Tibial nerve (tissue), 4 donors: Measurements from ENCODE around the gene MYCN.

ENCODE experiments used
- EP300 ChIP-seq, 2 donors: sonication (generic); formaldehyde crosslinking; IDR thresholded peaks; one replicate each; pipeline ENCODE4 v1.6.1; 2017; ENCODE audit warnings: antibody characterized with exemption in 2 of 2, mild to moderate bottlenecking in 1 of 2
- POLR2A ChIP-seq, 2 donors: fragments of 450-650 bp; IDR thresholded peaks; one replicate each; pipeline ENCODE4 v1.6.1; 2017; ENCODE audit warnings: antibody characterized with exemption in 2 of 2, mild to moderate bottlenecking in 2 of 2, moderate library complexity in 2 of 2
- TF ChIP-seq, protein P1 (sequence below), 5 experiments: fragments of 200-600 bp in 3 of 5; fragments of 450-650 bp in 2 of 5; sonication (generic) in 3 of 5; IDR thresholded peaks; one replicate each; pipeline ENCODE4 v1.5.1; 2016 to 2019; ENCODE audit warnings: antibody characterized with exemption in 5 of 5, mild to moderate bottlenecking in 3 of 5, moderate library complexity in 2 of 5

DNA sequence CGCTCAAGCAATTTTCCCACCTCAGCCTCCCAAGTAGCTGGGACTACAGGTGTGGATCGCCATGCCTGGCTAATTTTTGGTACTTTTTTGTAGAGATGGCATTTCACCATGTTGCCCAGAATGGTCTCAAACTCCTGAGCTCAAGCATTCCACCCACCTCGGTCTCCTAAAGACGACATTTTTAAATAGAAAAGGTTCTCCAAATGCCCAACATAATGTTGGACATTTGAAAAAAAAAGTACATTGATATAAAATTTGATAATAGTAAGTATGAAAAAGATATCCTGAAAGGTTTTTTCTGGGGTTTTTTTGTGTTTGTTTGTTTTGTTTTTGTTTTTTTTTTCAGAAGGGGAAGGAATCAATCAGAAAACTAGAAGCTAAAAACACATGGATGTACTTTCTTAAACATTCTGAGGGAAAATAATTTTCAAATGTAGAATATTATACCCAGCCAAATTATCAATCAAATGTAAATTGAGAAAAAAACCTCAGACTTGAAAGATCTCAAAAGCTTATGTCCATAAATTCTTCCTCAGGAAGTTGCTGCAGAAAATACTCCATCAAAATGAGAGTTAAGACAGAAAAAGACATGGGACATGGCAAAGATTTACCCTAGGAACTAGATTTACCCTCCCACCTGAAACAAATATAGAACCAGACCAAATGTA is 42.8 kb upstream of the MYCN start:
- TF ChIP-seq POLR2A (IDR thresholded peaks at IDR 0.05) (no peak), EP300 (IDR thresholded peaks at IDR 0.05) (no peak)
- TF ChIP-seq, protein P1, sequence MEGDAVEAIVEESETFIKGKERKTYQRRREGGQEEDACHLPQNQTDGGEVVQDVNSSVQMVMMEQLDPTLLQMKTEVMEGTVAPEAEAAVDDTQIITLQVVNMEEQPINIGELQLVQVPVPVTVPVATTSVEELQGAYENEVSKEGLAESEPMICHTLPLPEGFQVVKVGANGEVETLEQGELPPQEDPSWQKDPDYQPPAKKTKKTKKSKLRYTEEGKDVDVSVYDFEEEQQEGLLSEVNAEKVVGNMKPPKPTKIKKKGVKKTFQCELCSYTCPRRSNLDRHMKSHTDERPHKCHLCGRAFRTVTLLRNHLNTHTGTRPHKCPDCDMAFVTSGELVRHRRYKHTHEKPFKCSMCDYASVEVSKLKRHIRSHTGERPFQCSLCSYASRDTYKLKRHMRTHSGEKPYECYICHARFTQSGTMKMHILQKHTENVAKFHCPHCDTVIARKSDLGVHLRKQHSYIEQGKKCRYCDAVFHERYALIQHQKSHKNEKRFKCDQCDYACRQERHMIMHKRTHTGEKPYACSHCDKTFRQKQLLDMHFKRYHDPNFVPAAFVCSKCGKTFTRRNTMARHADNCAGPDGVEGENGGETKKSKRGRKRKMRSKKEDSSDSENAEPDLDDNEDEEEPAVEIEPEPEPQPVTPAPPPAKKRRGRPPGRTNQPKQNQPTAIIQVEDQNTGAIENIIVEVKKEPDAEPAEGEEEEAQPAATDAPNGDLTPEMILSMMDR (IDR thresholded peaks at IDR 0.05) = no peak
